GM12801 (cell line): ENCODE data around the gene ZDHHC12.

Experiments
- CTCF ChIP-seq: IDR thresholded peaks from one replicate; pipeline ENCODE4 v1.5.1; 2011; ENCODE audit warnings: control low read depth; ENCODE audit not compliant: insufficient read length; ENCODE audit errors: extremely low read depth

The ZDHHC12 gene

GRCh38 chr9:128687453-128687852 is 36.5 kb downstream of the ZDHHC12 start:
- no peak for TF ChIP-seq CTCF

- no peak for TF ChIP-seq CTCF
Measured at GRCh38 chr9:128685636-128686489, 38.1 kb downstream of the ZDHHC12 start.

GRCh38 chr9:128684325-128685199 is 39.4 kb downstream of the ZDHHC12 start:
- no peak for TF ChIP-seq CTCF

- TF ChIP-seq CTCF, result no peak
Measured at GRCh38 chr9:128684065-128684324, 39.9 kb downstream of the ZDHHC12 start.

- TF ChIP-seq CTCF, result no peak
Measured at GRCh38 chr9:128683340-128684064, 40.4 kb downstream of the ZDHHC12 start.

- TF ChIP-seq CTCF, result no peak
Measured at GRCh38 chr9:128677794-128678193, 46.1 kb downstream of the ZDHHC12 start.

GRCh38 chr9:128675382-128675781 is 48.5 kb downstream of the ZDHHC12 start:
- TF ChIP-seq CTCF, result no peak
